ENCODE results near the gene XPC.

DNA sequence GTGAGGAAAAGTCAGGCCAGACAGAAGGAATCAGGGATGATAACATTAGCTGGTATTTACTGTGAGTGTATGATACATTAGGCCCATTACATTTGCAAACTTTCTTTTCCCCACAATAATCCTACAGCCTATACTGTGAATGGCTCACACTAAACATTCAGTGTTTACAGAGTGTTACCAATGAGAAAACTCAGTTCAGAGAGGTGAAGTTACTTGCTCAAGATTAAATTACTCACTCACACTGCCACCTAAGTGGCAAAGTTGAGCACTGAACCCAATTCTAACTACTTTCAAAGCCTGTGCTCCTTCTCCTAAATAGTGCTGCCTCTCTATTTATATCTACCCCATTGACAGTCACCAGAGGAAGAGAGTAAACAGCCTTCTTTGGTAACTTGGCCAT is 8.5 kb downstream of the XPC start:
- no peak for TF ChIP-seq CTCF (IDR thresholded peaks at IDR 0.05)
- no peak for TF ChIP-seq POLR2A (IDR thresholded peaks at IDR 0.05)
